ENCODE data around the gene DUSP16.
"Not testable (repeated sequence)": the region's sequence is repeated elsewhere in the genome, so short reads cannot be mapped to it uniquely, and the experiment has no call there.

Gene DUSP16, protein sequence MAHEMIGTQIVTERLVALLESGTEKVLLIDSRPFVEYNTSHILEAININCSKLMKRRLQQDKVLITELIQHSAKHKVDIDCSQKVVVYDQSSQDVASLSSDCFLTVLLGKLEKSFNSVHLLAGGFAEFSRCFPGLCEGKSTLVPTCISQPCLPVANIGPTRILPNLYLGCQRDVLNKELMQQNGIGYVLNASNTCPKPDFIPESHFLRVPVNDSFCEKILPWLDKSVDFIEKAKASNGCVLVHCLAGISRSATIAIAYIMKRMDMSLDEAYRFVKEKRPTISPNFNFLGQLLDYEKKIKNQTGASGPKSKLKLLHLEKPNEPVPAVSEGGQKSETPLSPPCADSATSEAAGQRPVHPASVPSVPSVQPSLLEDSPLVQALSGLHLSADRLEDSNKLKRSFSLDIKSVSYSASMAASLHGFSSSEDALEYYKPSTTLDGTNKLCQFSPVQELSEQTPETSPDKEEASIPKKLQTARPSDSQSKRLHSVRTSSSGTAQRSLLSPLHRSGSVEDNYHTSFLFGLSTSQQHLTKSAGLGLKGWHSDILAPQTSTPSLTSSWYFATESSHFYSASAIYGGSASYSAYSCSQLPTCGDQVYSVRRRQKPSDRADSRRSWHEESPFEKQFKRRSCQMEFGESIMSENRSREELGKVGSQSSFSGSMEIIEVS

DNA sequence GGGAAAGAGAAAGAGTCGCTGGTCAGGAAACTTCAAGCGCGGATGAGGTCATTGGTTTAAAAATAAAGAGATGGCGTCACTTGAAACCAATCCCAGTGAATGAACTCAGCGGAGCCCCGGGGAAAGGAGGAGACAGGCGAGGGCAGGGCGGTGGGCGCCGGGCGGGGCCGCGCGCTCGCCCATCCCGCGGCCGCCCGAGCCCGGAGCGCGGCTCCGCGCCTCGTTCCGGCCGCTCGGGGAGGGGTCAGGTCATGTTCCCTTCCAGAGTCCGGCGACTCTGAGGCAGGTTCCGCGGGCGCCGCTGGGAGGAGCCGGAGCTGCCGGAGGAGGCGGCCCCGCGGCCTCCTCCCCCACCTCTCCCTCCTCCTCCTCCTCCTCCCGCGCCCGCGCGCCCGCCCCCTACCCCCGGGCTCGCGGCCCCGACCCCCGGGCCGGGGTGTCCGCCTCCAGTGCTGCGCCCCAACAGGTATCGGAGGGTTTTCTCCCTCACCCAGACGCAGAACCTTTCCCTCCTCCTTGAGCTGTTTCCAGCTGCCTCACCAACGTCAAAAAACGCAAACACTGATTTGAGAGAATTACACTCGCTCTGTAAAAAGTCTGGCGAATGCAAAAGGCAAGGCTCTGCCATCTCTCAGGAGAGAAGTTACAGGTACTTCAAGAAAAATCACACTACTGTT, at the start of gene DUSP16:
Gene DUSP16, minus strand, starts transcription at position 279 of the 677 bp plus-strand sequence. CDS start 41,765 bp downstream, outside the sequence.
- DNase-seq = peak; percentile 60

DNA sequence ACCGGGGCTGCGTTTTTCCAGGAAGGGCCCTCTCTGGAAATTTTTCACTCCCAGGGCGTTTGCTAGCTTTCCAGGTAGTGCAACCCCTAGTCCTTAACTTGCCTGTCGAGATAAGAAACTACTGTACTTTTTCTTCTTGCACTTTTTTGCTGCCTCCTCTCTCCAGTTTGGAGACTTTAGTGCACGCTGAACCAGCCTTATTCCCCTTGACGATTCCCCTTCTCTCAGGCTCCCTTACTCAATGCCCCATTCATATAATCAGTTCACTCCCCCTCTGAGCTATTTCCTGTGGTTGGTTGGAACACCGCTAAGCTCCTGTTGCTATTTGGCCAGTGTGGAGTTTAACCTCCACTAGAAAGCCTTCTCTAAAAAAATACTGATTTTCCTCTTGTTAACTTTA, 49.7 kb upstream of the DUSP16 start:
- DNase-seq = no peak

- DNase-seq = peak; percentile 78
Observed at GRCh38 chr12:12611512-12612306, 49.0 kb upstream of the DUSP16 start, which contains the start of gene CREBL2. Gene CREBL2, plus strand, starts transcription at chr12:12611876. Its CDS starts 297 bp downstream, at chr12:12612173.

- DNase-seq = no peak
Observed at GRCh38 chr12:12610711-12611110, 48.0 kb upstream of the DUSP16 start.

GRCh38 chr12:12609692-12610091, 47.0 kb upstream of the DUSP16 start:
- DNase-seq = no peak

GRCh38 chr12:12608557-12608957, 45.9 kb upstream of the DUSP16 start:
- no peak for DNase-seq

GRCh38 chr12:12606781-12607589, 44.3 kb upstream of the DUSP16 start:
- no peak for DNase-seq

GRCh38 chr12:12604740-12605139, 42.1 kb upstream of the DUSP16 start:
- DNase-seq = no peak

DNA sequence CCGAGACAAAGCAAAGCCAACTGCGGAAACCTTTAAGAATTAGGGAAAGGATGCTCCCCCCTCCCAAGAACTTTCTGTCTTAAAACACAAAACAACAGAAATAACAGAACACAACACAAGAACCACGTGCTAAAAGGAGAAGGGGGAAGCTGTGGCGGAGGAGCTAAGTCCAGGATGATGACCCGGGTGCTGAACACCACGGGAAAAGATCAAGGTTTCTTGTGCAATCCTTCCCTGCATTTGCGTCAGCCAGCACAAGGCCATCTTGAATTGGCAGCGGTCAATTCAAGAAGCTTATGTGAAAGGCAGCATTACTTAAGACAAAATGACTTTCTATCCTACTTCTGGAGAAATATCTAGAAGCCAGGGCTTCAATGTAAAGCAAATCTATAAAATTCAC, 38.0 kb upstream of the DUSP16 start:
- DNase-seq = no peak

DNA sequence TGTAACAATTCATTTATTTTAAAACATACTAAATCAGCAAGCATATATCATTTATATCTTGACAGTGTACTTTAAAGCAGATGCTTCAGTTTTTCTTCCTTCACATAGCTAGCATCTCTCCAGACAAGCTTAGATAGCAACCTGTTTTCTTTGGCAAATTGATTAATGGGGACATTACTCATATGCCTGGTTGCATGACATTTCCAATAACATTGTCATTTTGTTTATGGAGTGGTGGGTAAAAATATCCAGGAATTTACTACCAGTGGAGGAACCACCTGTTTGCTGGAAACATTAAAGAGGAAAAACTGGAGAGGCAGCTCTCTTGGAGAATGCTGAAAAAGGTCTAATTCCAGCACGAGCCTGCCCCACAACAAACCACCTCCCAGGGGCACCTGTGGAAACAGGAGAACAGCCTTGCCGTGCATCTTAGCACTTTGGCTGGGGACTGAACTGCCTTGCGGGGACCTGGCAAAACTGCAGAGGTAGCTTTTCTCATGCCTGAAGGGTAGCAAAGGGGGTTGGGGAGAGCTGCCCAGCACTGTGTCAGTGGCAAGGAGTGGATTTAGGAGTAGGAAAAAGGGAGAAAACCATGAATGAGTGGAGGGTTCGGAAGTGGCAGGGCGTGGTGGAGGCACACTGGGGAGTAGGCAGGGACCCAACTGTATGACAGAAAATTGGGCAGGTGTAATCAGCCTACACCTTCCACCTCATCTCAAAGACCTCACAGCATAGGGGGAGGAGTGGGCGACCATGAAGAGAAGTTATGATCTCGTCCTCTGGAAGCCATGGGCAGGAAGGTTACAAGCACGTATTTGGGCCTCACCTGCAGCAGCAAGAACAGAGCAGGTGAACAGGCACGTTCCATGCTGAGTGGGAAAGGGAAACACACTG, 37.3 kb upstream of the DUSP16 start:
- DNase-seq = no peak

- DNase-seq = no peak
Observed at GRCh38 chr12:12598864-12599263, 36.2 kb upstream of the DUSP16 start.

DNA sequence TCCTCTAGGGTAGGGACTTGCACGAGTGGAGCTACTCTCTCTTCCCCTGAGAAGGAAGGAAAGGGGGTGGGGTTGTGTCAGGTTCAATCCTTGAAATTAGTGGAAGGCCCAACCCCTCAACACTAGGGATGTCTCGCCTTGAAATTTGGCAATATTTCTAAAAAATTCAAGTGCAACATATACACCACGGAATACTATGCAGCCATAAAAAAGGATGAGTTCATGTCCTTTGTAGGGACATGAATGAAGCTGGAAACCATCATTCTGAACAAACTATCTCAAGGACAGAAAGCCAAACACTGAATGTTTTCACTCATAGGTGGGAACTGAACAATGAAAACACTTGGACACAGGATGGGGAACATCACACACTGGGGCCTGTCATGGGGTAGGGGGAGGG, 33.9 kb upstream of the DUSP16 start:
- DNase-seq = not testable (repeated sequence)

DNA sequence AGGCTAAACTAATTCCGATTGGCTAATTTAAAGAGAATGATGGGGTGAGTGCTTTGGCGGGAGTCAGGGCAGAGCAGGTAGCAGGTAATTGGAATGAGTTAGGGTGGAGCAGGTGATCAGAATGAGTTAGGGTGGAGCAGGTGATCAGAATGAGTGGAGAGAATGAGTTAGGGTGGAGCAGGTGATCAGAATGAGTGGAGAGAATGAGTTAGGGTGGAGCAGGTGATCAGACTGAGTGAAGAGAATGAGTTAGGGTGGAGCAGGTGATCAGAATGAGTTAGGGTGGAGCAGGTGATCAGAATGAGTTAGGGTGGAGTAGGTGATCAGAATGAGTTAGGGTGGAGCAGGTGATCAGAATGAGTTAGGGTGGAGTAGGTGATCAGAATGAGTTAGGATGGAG, 33.3 kb upstream of the DUSP16 start:
- DNase-seq = not testable (repeated sequence)

GRCh38 chr12:12592930-12593329, 30.3 kb upstream of the DUSP16 start:
- DNase-seq = no peak

- DNase-seq = no peak
Observed at GRCh38 chr12:12590961-12591360, 28.3 kb upstream of the DUSP16 start.

DNA sequence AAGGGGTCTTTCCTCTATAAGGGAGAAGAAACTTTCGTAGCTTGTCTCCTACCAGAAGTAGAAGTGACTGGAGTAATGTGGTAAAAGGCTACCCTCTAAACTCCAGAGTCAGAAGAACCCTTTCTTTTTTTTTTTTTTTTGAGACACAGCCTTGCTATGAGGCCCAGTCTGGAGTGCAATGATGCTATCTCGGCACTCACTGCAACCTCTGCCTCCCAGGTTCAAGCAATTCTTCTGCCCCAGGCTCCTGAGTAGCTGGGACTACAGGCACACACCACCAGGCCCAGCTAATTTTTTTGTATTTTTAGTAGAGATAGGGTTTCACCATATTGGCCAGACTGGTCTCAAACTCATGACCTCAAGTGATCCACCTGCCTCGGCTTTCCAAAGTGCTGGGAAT, 25.8 kb upstream of the DUSP16 start:
- DNase-seq = not testable (repeated sequence)

DNA sequence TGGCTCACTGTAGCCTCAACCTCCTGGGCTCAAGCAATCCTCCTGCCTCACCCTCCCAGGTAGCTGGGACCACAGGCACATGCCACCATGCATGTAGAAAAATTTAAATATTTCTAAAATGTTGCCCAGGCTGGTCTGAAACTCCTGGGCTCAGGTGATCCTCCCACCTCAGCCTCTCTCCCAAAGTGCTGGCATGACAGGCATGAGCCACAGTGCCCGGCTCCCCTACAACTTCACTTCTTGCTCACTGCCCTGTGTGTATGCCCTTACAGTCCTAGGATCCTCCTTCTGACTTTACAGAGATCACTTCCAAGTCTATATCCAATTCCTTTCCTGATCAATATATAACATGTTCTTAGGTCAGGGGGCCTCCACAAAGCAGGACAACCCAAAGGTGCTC, 25.2 kb upstream of the DUSP16 start:
- DNase-seq = no peak

- DNase-seq = no peak
Observed at GRCh38 chr12:12586879-12587675, 24.4 kb upstream of the DUSP16 start.

GRCh38 chr12:12585115-12585863, 22.6 kb upstream of the DUSP16 start:
- no peak for DNase-seq

Measured in activated CD4-positive, alpha-beta T cell treated with anti-CD3 and anti-CD28 coated beads for 1 hour (primary cell).